Ishikawa (cell line): ENCODE results near the gene STK32C.

Experiments
- CREB1 ChIP-seq: IDR thresholded peaks from 2 replicates; pipeline ENCODE4 v1.6.1; 2012; ENCODE audit warnings: low read depth
- EGR1 ChIP-seq: IDR thresholded peaks from 2 replicates; pipeline ENCODE4 v1.6.1; 2012
- EP300 ChIP-seq: IDR thresholded peaks from 2 replicates; pipeline ENCODE4 v1.6.1; 2012; ENCODE audit warnings: borderline replicate concordance
- FOXM1 ChIP-seq: IDR thresholded peaks from 2 replicates; pipeline ENCODE4 v1.6.1; 2012; ENCODE audit warnings: low read depth, borderline replicate concordance
- MAX ChIP-seq: IDR thresholded peaks from 2 replicates; pipeline ENCODE4 v1.6.1; 2012
- RAD21 ChIP-seq: IDR thresholded peaks from 2 replicates; pipeline ENCODE4 v1.6.1; 2012; ENCODE audit warnings: low read depth
- TAF1 ChIP-seq: IDR thresholded peaks from 2 replicates; pipeline ENCODE4 v1.6.1; 2012; ENCODE audit warnings: low read depth, mild to moderate bottlenecking
- TEAD4 ChIP-seq: IDR thresholded peaks from 2 replicates; pipeline ENCODE4 v1.6.1; 2012
- ZBTB7A ChIP-seq: IDR thresholded peaks from 2 replicates; pipeline ENCODE4 v1.6.1; 2012; ENCODE audit warnings: low read depth
- TF ChIP-seq, protein P1 (sequence below): IDR thresholded peaks from 2 replicates; pipeline ENCODE4 v1.6.1; 2012; ENCODE audit warnings: low read depth, mild to moderate bottlenecking

- TF ChIP-seq EP300 = no peak
- no peak for TF ChIP-seq EGR1
- TF ChIP-seq CREB1 = no peak
- no peak for TF ChIP-seq MAX
- no peak for TF ChIP-seq FOXM1
- TF ChIP-seq TAF1 = no peak
- no peak for TF ChIP-seq RAD21
- TF ChIP-seq, protein P1, sequence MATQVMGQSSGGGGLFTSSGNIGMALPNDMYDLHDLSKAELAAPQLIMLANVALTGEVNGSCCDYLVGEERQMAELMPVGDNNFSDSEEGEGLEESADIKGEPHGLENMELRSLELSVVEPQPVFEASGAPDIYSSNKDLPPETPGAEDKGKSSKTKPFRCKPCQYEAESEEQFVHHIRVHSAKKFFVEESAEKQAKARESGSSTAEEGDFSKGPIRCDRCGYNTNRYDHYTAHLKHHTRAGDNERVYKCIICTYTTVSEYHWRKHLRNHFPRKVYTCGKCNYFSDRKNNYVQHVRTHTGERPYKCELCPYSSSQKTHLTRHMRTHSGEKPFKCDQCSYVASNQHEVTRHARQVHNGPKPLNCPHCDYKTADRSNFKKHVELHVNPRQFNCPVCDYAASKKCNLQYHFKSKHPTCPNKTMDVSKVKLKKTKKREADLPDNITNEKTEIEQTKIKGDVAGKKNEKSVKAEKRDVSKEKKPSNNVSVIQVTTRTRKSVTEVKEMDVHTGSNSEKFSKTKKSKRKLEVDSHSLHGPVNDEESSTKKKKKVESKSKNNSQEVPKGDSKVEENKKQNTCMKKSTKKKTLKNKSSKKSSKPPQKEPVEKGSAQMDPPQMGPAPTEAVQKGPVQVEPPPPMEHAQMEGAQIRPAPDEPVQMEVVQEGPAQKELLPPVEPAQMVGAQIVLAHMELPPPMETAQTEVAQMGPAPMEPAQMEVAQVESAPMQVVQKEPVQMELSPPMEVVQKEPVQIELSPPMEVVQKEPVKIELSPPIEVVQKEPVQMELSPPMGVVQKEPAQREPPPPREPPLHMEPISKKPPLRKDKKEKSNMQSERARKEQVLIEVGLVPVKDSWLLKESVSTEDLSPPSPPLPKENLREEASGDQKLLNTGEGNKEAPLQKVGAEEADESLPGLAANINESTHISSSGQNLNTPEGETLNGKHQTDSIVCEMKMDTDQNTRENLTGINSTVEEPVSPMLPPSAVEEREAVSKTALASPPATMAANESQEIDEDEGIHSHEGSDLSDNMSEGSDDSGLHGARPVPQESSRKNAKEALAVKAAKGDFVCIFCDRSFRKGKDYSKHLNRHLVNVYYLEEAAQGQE = no peak
- TF ChIP-seq ZBTB7A = no peak
- no peak for TF ChIP-seq TEAD4
These were observed 128.8 kb downstream of the STK32C start for GRCh38 chr10:132178672-132179545.
